BJ (cell line): ENCODE data around the gene SYCP2L. TPM values are rescaled to one million over a fixed set of nuclear protein-coding genes. Genes with fewer than 3 reads are reported as not detected.

Experiments used
- CTCF ChIA-PET: fragments of 350-600 bp; formaldehyde crosslinking; extraction: SDS; loops from one replicate; lab custom pipeline; 2021; ENCODE audit warnings: antibody characterized with exemption, inconsistent platforms; lab: Yijun Ruan, JAX
- POLR2A ChIA-PET: fragments of 300-600 bp; sonication (Branson Sonifier 250); formaldehyde crosslinking; extraction: SDS; loops from one replicate; lab custom pipeline; 2021; ENCODE audit warnings: antibody characterized with exemption; lab: Charles Lee
- DNase-seq: peaks from one replicate; pipeline ENCODE4 v3.0.0-alpha.2; 2011; ENCODE audit warnings: low read depth
- H3K27me3 ChIP-seq: 2 replicates; pipeline ENCODE4 v1.6.0; 2011; ENCODE audit warnings: low read length; ENCODE audit not compliant: control insufficient read depth, insufficient read depth
- H3K36me3 ChIP-seq: 2 replicates; pipeline ENCODE4 v1.5.1; 2011; ENCODE audit warnings: low read length; ENCODE audit not compliant: control insufficient read depth, insufficient read depth
- H3K4me3 ChIP-seq: 2 replicates; pipeline ENCODE4 v1.5.1; 2011; ENCODE audit warnings: low read depth, mild to moderate bottlenecking, control low read depth, low read length
- CTCF ChIP-seq: IDR thresholded peaks from 2 replicates; pipeline ENCODE4 v1.5.1; 2011; ENCODE audit warnings: low read depth, mild to moderate bottlenecking, control low read depth, inconsistent platforms, low read length, moderate library complexity; ENCODE audit not compliant: insufficient read depth
- polyA plus RNA-seq: library from polyadenylated mRNA; depleted of rRNA; stranded (reverse); fragments of >200 nt; gene quantifications from 2 replicates; pipeline ENCODE4 v1.2.3, GENCODE V29; 2011

The SYCP2L gene
- polyA plus RNA-seq, 1 experiment, result 0.04 TPM

DNA sequence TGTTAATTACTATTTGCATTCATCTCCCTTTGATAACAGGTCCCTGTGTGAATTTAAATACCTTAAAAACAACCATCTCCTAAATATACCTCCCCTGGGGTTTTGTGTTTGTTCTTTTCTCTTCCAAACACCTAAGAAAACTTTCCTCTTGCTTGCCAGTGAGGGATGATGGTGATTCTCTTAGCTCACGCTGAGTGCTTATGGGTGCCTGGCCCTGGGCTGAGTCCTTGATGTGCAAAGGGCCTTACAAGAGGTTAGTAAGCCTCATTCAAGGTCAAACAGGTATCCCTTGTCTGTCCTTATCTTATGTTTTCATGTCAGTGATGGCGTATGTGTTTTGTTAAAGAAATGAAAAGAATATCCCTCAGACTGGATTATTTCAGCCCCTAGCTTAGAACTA lies 76.3 kb downstream of the SYCP2L start:
- Histone ChIP-seq H3K4me3 (no peak overlapping the region), H3K36me3 (no peaks in the 10 kb centered on the region), H3K27me3 (no peaks in the 10 kb centered on the region)
- ChIA-PET POLR2A (interaction anchor here (0.7 kb wide), 2 partner anchors 75 to 1435 kb away, joined by 3 to 4 read pairs; no protein-coding TSS in a partner anchor), CTCF (interaction anchor here (0.6 to 1.4 kb wide), 3 partner anchors 11 to 106 kb away, joined by 4 to 6 read pairs (median 4); no protein-coding TSS in a partner anchor)
- no peak for TF ChIP-seq CTCF
- DNase-seq, result no peak

DNA sequence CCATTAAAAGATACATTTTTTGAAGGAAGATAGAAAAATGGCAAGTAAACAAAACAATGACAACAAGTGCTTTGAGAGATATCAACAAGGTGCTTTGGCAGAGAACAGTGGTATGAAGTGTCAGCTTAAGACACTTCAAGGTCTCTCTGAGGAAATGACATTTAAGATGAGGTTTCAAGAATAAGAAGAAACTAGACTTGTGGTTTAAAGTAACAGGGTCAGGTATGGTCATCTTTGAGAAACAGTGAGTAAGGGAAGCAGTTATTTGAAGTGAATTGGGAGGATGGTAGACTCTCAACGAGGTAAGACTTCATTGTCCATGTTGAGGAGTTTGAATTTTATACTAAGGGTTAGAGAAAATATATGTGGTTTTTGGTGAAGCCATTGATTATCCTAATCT lies 77.8 kb downstream of the SYCP2L start:
- POLR2A ChIA-PET, result no interaction called here
- no peaks in the 10 kb centered on the region for H3K36me3 ChIP-seq
- no peak for DNase-seq
- CTCF ChIA-PET, result interaction anchor here (0.7 kb wide), 1 partner anchor 10 kb away, joined by 3 read pairs; no protein-coding TSS in a partner anchor
- H3K27me3 ChIP-seq, result no peaks in the 10 kb centered on the region
- TF ChIP-seq CTCF, result no peak
- H3K4me3 ChIP-seq, result no peak overlapping the region

- peak; percentile 27 for DNase-seq
- Histone ChIP-seq H3K27me3 (no peaks in the 10 kb centered on the region), H3K36me3 (no peaks in the 10 kb centered on the region), H3K4me3 (no peak overlapping the region)
- CTCF ChIA-PET, result interaction anchor here (3.1 kb wide), 1 partner anchor 14 kb away, joined by 10 read pairs; no protein-coding TSS in a partner anchor
- TF ChIP-seq CTCF, result no peak
- POLR2A ChIA-PET, result no interaction called here
These were observed 81.9 kb downstream of the SYCP2L start for GRCh38 chr6:10968776-10969175.

DNA sequence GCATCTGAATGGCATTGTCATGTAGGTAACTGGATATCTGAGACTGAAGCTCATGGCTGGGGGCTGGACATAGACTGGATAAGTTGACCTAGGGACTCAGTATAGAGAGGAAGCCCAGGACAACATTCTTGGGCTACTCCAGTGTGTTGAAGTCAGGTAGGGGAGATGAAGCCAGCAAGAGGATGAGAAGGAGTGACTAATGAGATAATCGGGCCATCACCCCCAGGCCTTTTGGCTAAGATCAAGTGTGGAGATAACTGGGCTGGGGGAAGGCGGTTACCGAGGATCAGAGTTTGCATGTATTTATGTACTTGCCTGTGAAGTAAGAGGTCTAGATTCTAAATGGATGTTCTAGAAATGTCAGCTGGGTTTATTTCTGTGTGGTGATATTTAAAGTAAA lies 83.9 kb downstream of the SYCP2L start:
- POLR2A ChIA-PET, result no interaction called here

DNA sequence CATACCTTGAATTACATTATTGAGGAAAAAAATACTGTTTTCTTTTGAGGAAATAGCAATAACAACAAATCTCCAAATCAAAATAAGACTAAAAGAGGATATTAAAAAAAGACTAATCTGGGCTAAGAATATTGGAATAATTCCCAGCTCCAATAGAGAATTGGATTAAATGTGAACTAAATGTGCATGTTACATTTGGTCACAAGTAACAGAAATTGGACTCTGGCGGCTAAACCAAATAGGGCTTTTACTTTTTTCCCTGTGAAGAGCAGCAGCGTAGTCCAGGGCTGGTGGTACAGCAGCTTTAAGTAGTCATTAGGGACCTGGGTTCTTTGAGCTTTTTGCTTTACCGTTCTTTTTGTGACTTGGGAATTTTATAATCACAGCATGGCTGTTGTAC lies 85.3 kb downstream of the SYCP2L start:
- TF ChIP-seq CTCF, result no peak
- H3K36me3 ChIP-seq, result no peaks in the 10 kb centered on the region
- POLR2A ChIA-PET, result no interaction called here
- H3K27me3 ChIP-seq, result no peaks in the 10 kb centered on the region
- CTCF ChIA-PET, result no interaction called here
- H3K4me3 ChIP-seq, result no peak overlapping the region
- DNase-seq, result no peak

More for the DNA sequence above, 83.9 kb downstream of the SYCP2L start:
- no peak for DNase-seq
- TF ChIP-seq CTCF, result no peak
- CTCF ChIA-PET, result no interaction called here
- Histone ChIP-seq H3K4me3 (no peak overlapping the region), H3K36me3 (no peaks in the 10 kb centered on the region), H3K27me3 (no peaks in the 10 kb centered on the region)
